Epithelial cell of proximal tubule (primary cell): Measurements from ENCODE around the gene CAB39L. TPM values are rescaled to one million over a fixed set of nuclear protein-coding genes. Genes with fewer than 3 reads are reported as not detected.

Source experiments
- DNase-seq: peaks from one replicate; pipeline ENCODE4 v3.0.0-alpha.2; 2011; ENCODE audit warnings: low read depth
- H3K4me3 ChIP-seq: 2 replicates; pipeline ENCODE4 v1.5.1; 2011; ENCODE audit warnings: low read depth, mild to moderate bottlenecking, low read length
- CTCF ChIP-seq: conservative IDR thresholded peaks from 2 replicates; pipeline ENCODE4 v1.5.1; 2012; ENCODE audit warnings: low read depth, mild to moderate bottlenecking, low read length
- total RNA-seq: library from RNA; depleted of rRNA; stranded (reverse); fragments of >200 nt; gene quantifications from 2 replicates; pipeline ENCODE4 v1.2.3, GENCODE V29; 2015

The CAB39L gene
- total RNA-seq, 1 donor from 2014 or later = 5.2 TPM

DNA sequence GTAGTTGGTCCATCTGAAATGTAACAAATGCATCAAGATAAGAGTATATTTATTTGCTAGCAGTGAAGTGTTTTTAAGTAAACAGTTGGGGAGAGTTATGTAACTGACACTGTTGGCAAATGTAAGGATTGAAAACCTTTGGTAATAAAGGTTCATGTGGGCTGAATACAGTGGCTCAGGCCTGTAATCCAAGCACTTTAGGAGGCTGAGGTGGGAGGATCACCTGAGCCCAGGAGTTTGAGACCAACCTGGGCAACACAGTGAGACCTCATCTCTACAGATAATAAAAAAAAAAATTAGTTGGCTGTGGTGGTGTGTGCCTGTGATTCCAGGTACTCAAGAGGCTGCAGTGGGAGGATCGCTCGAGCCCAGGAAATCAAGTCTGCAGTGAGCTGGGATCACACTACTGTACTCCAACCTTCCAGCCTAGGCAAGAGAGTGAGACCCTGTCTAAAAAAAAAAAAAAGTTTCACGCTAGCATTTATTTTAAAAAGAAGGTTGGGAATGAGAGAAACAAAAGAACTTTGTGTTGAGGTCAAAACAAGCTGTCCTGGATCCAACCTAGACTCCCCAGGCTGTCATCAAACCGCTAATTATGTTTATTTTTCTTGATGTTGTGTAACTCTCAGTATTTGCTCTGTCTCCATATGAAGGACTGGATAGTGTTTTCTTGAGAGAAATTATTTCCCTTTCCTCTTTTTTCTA lies 20.9 kb upstream of the CAB39L start:
- no peak for TF ChIP-seq CTCF
- no peak overlapping the region for H3K4me3 ChIP-seq
- DNase-seq = no peak

- no peak for TF ChIP-seq CTCF
- no peak for DNase-seq
Measured at GRCh38 chr13:49464085-49464484, 20.2 kb upstream of the CAB39L start.

GRCh38 chr13:49459580-49459979 lies 15.7 kb upstream of the CAB39L start:
- TF ChIP-seq CTCF = no peak
- no peak overlapping the region for H3K4me3 ChIP-seq
- DNase-seq = no peak

More at GRCh38 chr13:49464085-49464484, 20.2 kb upstream of the CAB39L start:
- no peak overlapping the region for H3K4me3 ChIP-seq

DNA sequence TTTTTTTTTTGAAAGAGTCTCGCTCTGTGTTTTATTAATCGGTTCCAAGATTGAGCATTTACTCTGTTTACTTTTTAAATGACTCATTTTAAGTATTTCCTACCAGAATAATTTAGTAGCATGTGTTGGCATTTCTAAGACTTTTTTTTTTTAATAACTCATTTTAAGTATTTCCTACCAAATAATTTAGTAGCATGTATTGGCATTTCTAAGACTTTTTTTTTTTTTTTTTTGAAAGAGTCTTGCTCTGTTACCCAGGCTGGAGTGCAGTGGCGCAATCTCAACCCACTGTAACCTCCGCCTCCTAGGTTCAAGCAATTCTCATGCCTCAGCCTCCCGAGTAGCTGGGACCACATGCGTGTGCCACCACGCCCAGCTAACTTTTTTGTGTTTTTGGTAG lies 13.4 kb upstream of the CAB39L start:
- DNase-seq = no peak
- no peak overlapping the region for H3K4me3 ChIP-seq
- TF ChIP-seq CTCF = no peak

GRCh38 chr13:49456156-49456555 lies 12.3 kb upstream of the CAB39L start:
- no peak overlapping the region for H3K4me3 ChIP-seq
- no peak for DNase-seq
- no peak for TF ChIP-seq CTCF

DNA sequence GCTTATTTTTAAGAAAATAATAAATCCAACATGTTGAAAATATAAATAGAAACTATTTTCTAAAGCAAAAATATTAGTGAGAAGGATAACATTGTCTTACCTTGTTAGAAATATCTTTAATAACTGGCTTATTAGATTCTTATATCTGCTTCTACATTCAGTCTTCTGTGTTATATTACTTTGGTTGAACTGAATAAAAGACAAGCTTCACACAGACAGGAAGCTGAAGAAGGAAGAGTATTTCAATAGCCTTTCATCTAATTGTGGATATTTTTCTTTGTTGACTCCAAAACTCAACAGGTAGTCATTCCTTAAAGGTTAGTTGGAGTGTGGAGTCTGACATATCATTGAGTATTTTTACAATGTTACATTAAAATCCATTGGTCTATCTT lies 11.1 kb upstream of the CAB39L start:
- no peak for DNase-seq
- TF ChIP-seq CTCF = no peak
- H3K4me3 ChIP-seq = no peak overlapping the region

DNA sequence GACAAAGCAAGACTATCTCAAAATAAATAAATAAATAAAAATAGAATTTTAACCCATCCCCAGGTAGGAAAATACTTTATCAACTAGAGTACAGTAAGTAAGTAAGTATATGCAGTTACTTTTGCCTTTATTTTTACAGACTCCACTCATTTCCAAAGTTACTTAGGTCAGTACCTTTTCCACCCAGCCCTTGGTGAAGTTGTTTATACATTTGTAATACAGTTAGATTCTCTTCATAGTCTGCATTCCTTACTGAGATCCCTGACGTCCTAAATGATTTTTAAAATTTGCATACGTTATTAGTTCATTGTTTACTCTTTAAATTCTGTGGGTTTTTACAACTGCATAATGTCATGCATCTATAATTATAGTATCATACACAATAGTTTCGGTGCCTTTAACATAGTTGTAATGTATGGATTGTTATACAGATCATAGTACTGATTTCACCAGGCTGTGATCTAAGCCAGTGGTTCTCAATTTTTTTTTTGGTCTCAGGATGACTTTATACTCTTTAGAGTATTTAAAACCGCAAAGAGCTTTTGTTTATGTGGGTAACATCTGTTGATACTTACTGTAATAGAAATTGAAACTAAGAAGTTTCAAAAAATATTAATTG lies 10.6 kb upstream of the CAB39L start:
- H3K4me3 ChIP-seq = no peak overlapping the region
- no peak for DNase-seq
- no peak for TF ChIP-seq CTCF
